Gastroesophageal sphincter (tissue), 3 donors: ENCODE results near the gene VEPH1.

Experiments
- POLR2A ChIP-seq, 2 donors: fragments of 450-650 bp; IDR thresholded peaks; one replicate each; pipeline ENCODE4 v1.6.1; 2017; ENCODE audit warnings: antibody characterized with exemption in 2 of 2, mild to moderate bottlenecking in 2 of 2, moderate library complexity in 1 of 2
- TF ChIP-seq, protein P1 (sequence below), 4 experiments: fragments of 200-600 bp in 2 of 4; fragments of 450-650 bp in 2 of 4; sonication (generic) in 1 of 4; IDR thresholded peaks; one replicate each; pipeline ENCODE4 v1.5.1; 2017 to 2019; ENCODE audit warnings: antibody characterized with exemption in 4 of 4, mild to moderate bottlenecking in 2 of 4, moderate library complexity in 2 of 4

DNA sequence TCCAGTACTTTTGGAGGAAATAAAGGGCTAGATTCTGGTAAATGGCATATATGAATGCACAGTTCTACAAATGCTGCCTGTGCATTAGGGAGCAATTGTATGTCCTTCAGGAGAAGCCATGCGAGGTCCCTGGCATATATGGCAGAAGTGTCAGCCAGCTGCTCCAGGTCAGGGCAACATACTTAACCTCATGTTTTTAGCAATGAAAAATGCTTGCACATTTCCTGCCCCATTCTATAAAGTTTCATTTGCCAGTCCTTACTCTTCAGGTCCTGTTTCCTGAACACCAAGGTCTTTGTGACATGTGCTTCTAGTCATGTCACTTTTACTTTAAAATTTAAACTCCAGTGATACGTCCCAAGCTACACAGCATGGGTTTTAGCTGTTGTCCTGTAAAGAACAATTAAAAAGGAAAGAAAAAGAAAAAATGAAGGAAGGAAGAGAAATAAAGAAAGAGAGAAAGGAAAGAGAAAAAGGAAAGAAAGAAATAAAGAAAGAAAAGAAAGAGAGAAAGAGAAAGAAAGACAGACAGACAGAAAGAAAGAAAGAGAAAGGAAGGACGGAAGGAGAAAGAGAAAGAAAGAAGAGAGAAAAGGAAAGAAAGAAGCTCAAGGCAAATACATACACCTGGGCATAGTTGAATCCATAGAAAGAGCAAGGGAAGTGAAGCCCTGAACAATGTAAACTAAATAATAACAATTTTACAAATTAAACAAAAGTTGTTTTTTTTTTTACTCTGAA is 86.7 kb downstream of the VEPH1 start:
- TF ChIP-seq, protein P1, sequence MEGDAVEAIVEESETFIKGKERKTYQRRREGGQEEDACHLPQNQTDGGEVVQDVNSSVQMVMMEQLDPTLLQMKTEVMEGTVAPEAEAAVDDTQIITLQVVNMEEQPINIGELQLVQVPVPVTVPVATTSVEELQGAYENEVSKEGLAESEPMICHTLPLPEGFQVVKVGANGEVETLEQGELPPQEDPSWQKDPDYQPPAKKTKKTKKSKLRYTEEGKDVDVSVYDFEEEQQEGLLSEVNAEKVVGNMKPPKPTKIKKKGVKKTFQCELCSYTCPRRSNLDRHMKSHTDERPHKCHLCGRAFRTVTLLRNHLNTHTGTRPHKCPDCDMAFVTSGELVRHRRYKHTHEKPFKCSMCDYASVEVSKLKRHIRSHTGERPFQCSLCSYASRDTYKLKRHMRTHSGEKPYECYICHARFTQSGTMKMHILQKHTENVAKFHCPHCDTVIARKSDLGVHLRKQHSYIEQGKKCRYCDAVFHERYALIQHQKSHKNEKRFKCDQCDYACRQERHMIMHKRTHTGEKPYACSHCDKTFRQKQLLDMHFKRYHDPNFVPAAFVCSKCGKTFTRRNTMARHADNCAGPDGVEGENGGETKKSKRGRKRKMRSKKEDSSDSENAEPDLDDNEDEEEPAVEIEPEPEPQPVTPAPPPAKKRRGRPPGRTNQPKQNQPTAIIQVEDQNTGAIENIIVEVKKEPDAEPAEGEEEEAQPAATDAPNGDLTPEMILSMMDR (IDR thresholded peaks at IDR 0.05): no peak
- TF ChIP-seq POLR2A (IDR thresholded peaks at IDR 0.05): no peak
